Activated T-helper 2 cell treated with anti-CD3 and anti-CD28 coated beads, Interferon-gamma antibody, Interleukin-2, Interleukin-4, amounts not matched to agents 10 μg/mL and 5 μg/mL and 100 μg/mL, durations not matched to agents 14 hours and 24 hours and 36 hours (primary cell): Measurements from ENCODE around the gene PLEK2. TPM values are rescaled to one million over a fixed set of nuclear protein-coding genes. Genes with fewer than 3 reads are reported as not detected.
"Not testable (repeated sequence)": the region's sequence is repeated elsewhere in the genome, so short reads cannot be mapped to it uniquely, and the experiment has no call there.

ENCODE experiments used
- DNase-seq: peaks from one replicate; pipeline ENCODE4 v3.0.0; 2021; ENCODE audit warnings: low spot score
- H3K27ac Mint-ChIP-seq: one replicate; pipeline ENCODE4 v1.8.0; 2021; ENCODE audit warnings: mixed read lengths
- H3K27me3 Mint-ChIP-seq: one replicate; pipeline ENCODE4 v1.8.0; 2021; ENCODE audit warnings: low read depth, mixed read lengths
- H3K36me3 Mint-ChIP-seq: one replicate; pipeline ENCODE4 v1.8.0; 2021; ENCODE audit warnings: low read depth, mixed read lengths
- H3K4me1 Mint-ChIP-seq: one replicate; pipeline ENCODE4 v1.8.0; 2021; ENCODE audit warnings: low read depth, mixed read lengths
- H3K4me3 Mint-ChIP-seq: one replicate; pipeline ENCODE4 v1.8.0; 2021; ENCODE audit warnings: low read depth, mild to moderate bottlenecking, moderate library complexity, mixed read lengths
- H3K9me3 Mint-ChIP-seq: one replicate; pipeline ENCODE4 v1.8.0; 2021; ENCODE audit warnings: mixed read lengths
- intact Hi-C: fragments of 100-400 bp; cut with micrococcal nuclease; formaldehyde crosslinking; loops from one replicate; pipeline ENCODE4 v1.15.1; 2023
- total RNA-seq: library from RNA; stranded (reverse); gene quantifications from 2 replicates; pipeline ENCODE4 v1.2.3, GENCODE V29; 2022

The PLEK2 gene
- total RNA-seq, 1 donor from 2014 or later, result 0.37 TPM

GRCh38 chr14:67409461-67409860 lies 2.5 kb downstream of the PLEK2 start:
- peaks cover 22% of the 10 kb centered on the region for H3K27me3 Mint-ChIP-seq

DNA sequence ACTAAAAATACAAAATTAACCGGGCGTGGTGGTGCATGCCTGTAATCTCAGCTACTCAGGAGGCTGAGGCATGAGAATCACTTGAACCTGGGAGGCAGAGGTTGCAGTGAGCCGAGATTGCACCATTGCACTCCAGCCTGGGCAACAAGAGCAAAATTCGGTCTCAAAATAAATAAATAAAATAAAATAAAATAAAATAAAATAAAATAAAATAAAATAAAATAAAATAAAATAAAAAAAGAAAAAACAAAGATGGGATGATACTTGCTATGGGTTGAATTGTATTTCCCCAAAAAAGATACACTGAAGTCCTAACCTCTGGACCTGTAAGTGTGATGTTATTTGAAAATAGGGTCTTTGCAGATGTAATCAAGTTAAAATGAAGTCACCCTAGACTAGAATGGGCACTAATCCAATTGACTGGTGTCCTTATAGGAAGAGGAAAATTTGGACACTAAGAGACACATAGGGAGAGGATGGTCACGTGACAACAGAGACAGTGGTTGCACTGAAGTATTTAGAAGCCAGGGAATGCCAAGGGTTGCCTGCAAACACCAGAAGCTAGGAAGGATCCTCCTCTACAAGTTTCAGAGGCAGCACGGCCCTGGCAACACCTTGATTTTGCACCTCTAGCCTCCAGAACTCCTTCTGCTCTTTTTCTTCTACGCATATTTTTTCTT lies 3.7 kb downstream of the PLEK2 start:
- H3K36me3 Mint-ChIP-seq, H3K9me3 Mint-ChIP-seq, H3K27ac Mint-ChIP-seq, H3K4me3 Mint-ChIP-seq, H3K4me1 Mint-ChIP-seq, intact Hi-C loops, DNase-seq: not testable (repeated sequence)
- H3K27me3 Mint-ChIP-seq, result peaks cover 21% of the 10 kb centered on the region

More at GRCh38 chr14:67409461-67409860, 2.5 kb downstream of the PLEK2 start:
- peaks cover 8% of the 10 kb centered on the region for H3K4me1 Mint-ChIP-seq
- no peaks in the 10 kb centered on the region for H3K9me3 Mint-ChIP-seq
- H3K36me3 Mint-ChIP-seq, result no peaks in the 10 kb centered on the region
- DNase-seq, result no peak
- intact Hi-C loops, result no loop called here
- no peak overlapping the region for H3K4me3 Mint-ChIP-seq
- H3K27ac Mint-ChIP-seq, result no peak overlapping the region

DNA sequence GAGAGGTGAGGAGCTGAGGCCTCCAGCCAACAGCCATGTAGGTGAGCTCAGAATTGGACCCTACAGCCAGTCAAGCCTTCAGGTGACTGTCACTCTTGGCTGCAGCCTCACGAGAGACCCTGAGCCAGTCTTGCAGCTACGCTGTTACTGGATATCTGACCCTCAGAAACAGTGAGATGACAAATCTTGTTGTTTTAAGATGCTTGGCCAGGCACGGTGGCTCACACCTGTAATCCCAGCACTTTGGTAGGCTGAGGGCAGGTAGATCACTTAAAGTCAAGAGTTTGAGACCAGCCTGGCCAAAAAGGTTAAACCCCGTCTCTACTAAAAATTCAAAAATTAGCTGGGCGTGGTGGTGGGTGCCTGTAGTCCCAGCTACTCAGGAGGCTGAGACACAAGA lies 6.2 kb downstream of the PLEK2 start:
- H3K4me3 Mint-ChIP-seq, result no peak overlapping the region
- no peak overlapping the region for H3K27ac Mint-ChIP-seq
- H3K9me3 Mint-ChIP-seq, result no peaks in the 10 kb centered on the region
- no peak for DNase-seq
- peaks cover 12% of the 10 kb centered on the region for H3K27me3 Mint-ChIP-seq
- H3K36me3 Mint-ChIP-seq, result no peaks in the 10 kb centered on the region
- no peaks in the 10 kb centered on the region for H3K4me1 Mint-ChIP-seq
- intact Hi-C loops, result no loop called here

DNA sequence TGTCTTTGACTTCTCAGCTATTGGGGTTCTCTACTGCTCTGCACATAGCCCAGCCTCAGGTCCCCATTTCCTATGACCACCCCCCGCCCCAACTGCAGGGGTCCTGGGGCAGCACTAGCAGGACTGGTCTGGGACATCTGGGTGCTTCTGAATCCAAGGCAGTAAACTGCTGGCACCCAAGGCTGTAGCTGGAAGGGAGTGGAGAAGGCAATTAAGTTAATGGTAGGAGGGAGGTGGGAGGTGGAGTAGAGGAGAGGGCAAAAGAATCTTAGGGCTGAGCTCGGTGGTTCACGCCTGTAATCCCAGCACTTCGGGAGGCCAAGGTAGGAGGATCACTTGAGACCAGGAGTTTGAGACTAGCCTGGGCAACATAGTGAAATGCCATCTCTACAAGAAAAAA lies 11.5 kb downstream of the PLEK2 start:
- no peaks in the 10 kb centered on the region for H3K9me3 Mint-ChIP-seq
- no peaks in the 10 kb centered on the region for H3K4me1 Mint-ChIP-seq
- H3K4me3 Mint-ChIP-seq, result no peak overlapping the region
- intact Hi-C loops, result no loop called here
- no peak overlapping the region for H3K27ac Mint-ChIP-seq
- no peaks in the 10 kb centered on the region for H3K36me3 Mint-ChIP-seq
- DNase-seq, result no peak
- peaks cover 6% of the 10 kb centered on the region for H3K27me3 Mint-ChIP-seq

- no peaks in the 10 kb centered on the region for H3K4me1 Mint-ChIP-seq
- H3K27me3 Mint-ChIP-seq, result peaks cover 4% of the 10 kb centered on the region
- H3K4me3 Mint-ChIP-seq, result no peak overlapping the region
- H3K9me3 Mint-ChIP-seq, result no peaks in the 10 kb centered on the region
- no peak for DNase-seq
- no peak overlapping the region for H3K27ac Mint-ChIP-seq
- intact Hi-C loops, result no loop called here
- no peaks in the 10 kb centered on the region for H3K36me3 Mint-ChIP-seq
Observed at GRCh38 chr14:67397536-67397935, 14.4 kb downstream of the PLEK2 start.

GRCh38 chr14:67396381-67396970 lies 15.5 kb downstream of the PLEK2 start:
- H3K4me3 Mint-ChIP-seq, result no peak overlapping the region
- no peak for DNase-seq
- H3K4me1 Mint-ChIP-seq, result peaks cover 1% of the 10 kb centered on the region
- peaks cover 1% of the 10 kb centered on the region for H3K27me3 Mint-ChIP-seq
- no peaks in the 10 kb centered on the region for H3K9me3 Mint-ChIP-seq
- no peak overlapping the region for H3K27ac Mint-ChIP-seq
- intact Hi-C loops, result no loop called here
- H3K36me3 Mint-ChIP-seq, result no peaks in the 10 kb centered on the region

DNA sequence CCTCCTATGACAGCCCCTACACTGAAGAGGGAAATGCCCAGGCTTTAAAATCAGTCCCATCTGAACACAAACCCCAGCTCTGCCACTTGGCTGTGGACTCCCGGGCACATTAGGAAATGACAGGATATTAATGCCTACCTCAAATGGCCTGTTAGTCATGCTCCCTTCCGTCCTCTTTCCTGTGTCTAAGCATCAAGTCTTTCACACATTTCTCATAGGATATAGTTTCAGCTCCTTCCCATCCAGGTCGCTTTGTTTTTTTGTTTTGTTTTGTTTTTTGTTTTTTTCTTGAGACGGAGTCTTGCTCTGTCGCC lies 16.1 kb downstream of the PLEK2 start:
- Mint-ChIP-seq H3K4me1 (peaks cover 7% of the 10 kb centered on the region), H3K27ac (no peak overlapping the region)
- intact Hi-C loops, result no loop called here

GRCh38 chr14:67395086-67395875 lies 16.7 kb downstream of the PLEK2 start:
- intact Hi-C loops, result no loop called here
- Mint-ChIP-seq H3K4me1 (peaks cover 10% of the 10 kb centered on the region), H3K27me3 (peaks cover 1% of the 10 kb centered on the region), H3K9me3 (no peaks in the 10 kb centered on the region), H3K4me3 (no peak overlapping the region), H3K27ac (no peak overlapping the region), H3K36me3 (no peaks in the 10 kb centered on the region)
- no peak for DNase-seq

More for the DNA sequence above, 16.1 kb downstream of the PLEK2 start:
- H3K9me3 Mint-ChIP-seq, result no peaks in the 10 kb centered on the region
- peaks cover 1% of the 10 kb centered on the region for H3K27me3 Mint-ChIP-seq
- H3K4me3 Mint-ChIP-seq, result no peak overlapping the region
- H3K36me3 Mint-ChIP-seq, result no peaks in the 10 kb centered on the region
- DNase-seq, result no peak

DNA sequence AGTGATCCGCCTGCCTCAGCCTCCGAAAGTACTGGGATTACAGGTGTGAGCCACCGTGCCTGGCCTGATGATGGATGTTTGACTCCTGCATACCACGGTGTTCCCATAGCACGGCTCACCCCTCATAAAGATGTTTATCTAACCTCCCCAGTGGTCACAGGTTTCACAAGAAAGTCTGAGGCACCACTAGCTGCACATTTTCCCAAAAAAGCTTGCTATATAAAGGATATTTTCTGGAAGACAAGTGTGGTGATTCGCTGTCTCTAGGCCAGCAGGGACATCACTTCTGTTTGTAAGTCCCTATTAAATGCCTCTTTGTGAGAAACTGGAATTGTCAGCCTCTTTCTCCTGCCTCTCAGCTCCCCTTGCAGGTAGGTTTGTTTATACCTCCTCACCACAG lies 18.3 kb downstream of the PLEK2 start:
- Mint-ChIP-seq H3K27ac (no peak overlapping the region), H3K4me1 (peaks cover 10% of the 10 kb centered on the region), H3K9me3 (no peaks in the 10 kb centered on the region), H3K27me3 (no peaks in the 10 kb centered on the region), H3K36me3 (no peaks in the 10 kb centered on the region), H3K4me3 (no peak overlapping the region)
- no peak for DNase-seq
- intact Hi-C loops, result no loop called here

DNA sequence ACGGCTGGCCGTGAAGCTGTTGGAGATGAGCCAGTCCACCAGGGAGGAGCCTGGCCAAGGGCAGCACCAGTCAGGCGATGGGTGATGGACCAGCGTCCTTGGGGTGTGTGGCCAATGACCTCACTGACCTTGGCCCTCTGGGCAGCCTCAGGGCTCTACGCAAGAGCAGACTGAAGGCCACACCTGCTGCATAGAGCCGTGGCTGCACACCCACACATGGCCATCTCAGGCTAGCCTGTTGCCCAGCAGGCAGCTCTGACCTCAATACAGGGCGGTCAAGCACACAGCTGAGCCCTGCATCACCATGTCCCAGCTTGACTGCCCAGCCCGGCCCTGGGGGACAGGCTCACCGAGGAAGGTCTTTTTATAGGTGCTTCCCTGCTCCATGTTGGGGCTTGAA lies 19.2 kb downstream of the PLEK2 start:
- intact Hi-C loops, result no loop called here
- Mint-ChIP-seq H3K4me3 (no peak overlapping the region), H3K4me1 (peaks cover 10% of the 10 kb centered on the region), H3K27ac (no peak overlapping the region), H3K9me3 (no peaks in the 10 kb centered on the region), H3K36me3 (no peaks in the 10 kb centered on the region), H3K27me3 (no peaks in the 10 kb centered on the region)
- DNase-seq, result no peak

DNA sequence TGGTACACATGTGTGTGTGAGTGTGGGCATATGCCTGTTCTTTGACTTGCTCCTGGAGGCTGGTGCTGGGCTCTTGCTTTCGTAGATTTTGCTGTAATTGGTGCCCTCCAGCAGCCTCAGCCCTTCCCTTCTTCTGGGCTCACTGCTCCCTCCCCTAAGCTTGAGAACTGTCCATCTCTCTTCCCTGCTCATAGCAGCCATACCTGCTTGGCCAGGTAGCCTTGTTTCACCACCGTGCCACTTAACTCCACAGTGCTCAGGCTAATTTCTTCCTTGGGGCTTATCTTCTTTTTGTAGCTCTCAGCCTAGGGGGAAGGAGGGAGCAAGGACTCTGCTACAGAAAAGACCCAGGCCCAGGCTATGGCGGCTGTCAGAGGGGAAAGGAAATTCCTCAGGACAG lies 19.8 kb downstream of the PLEK2 start:
- no peak overlapping the region for H3K4me3 Mint-ChIP-seq
- H3K27ac Mint-ChIP-seq, result no peak overlapping the region
- H3K4me1 Mint-ChIP-seq, result peaks cover 10% of the 10 kb centered on the region
- no peak for DNase-seq
- no peaks in the 10 kb centered on the region for H3K27me3 Mint-ChIP-seq
- no peaks in the 10 kb centered on the region for H3K9me3 Mint-ChIP-seq
- intact Hi-C loops, result no loop called here
- H3K36me3 Mint-ChIP-seq, result peaks cover 5% of the 10 kb centered on the region

GRCh38 chr14:67391268-67391667 lies 20.7 kb downstream of the PLEK2 start:
- peaks cover 12% of the 10 kb centered on the region for H3K36me3 Mint-ChIP-seq
- H3K9me3 Mint-ChIP-seq, result no peaks in the 10 kb centered on the region
- H3K27ac Mint-ChIP-seq, result no peak overlapping the region
- no peak for DNase-seq
- intact Hi-C loops, result no loop called here
- no peaks in the 10 kb centered on the region for H3K27me3 Mint-ChIP-seq
- H3K4me1 Mint-ChIP-seq, result peaks cover 10% of the 10 kb centered on the region
- no peak overlapping the region for H3K4me3 Mint-ChIP-seq

DNA sequence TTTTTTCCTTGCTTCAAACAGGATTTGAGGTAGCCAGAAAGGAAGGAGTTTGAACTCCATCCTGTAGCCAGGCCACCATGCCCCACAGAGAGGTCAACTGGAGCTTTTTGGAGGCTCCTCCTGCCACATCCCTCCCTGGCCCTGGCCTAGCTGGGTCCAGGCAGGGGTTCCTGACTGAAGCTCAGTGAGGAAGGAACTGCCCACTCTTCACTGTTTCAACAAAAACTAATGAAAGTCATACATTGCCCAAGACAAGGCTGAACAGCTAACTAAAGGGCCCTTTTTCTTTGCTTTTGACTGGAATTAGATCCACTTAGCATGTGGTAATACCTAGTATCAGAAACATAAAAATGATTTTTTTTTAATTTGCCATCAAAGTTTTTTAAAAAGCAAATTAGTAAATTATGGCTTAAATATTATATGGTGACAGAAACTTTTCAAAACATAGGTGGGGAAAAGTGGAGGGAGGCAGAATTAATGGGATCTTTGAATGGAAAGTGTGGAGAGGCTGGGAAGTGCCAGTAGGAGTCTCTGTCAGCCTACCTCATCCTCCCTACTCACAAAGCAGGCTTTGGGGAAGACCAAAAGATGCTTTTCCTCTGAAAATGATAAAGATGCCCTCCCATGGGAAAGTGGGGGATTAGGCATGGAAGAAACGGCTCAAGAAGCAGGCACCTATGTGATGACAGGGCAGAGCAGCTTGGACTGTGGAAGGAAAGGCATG lies 22.0 kb downstream of the PLEK2 start:
- H3K27me3 Mint-ChIP-seq, result no peaks in the 10 kb centered on the region
- H3K27ac Mint-ChIP-seq, result no peak overlapping the region
- no peak for DNase-seq
- peaks cover 10% of the 10 kb centered on the region for H3K4me1 Mint-ChIP-seq
- H3K4me3 Mint-ChIP-seq, result no peak overlapping the region
- H3K36me3 Mint-ChIP-seq, result peaks cover 24% of the 10 kb centered on the region
- H3K9me3 Mint-ChIP-seq, result no peaks in the 10 kb centered on the region
- intact Hi-C loops, result no loop called here
